Cardiac septum (tissue), 1 donor: ENCODE results near the gene FBXO31. TPM values are rescaled to one million over a fixed set of nuclear protein-coding genes. Genes with fewer than 3 reads are reported as not detected.

Experiments
- DNase-seq: peaks from one replicate; pipeline ENCODE4 v3.0.0-alpha.2; 2020; ENCODE audit warnings: low spot score
- intact Hi-C: fragments of 100-400 bp; cut with DNase I; formaldehyde crosslinking; loops from one replicate; pipeline ENCODE4 v1.14.0; 2022
- total RNA-seq: library from RNA; stranded (reverse); fragmentation: NEBNext Ultra II Directional; extraction: Animal tissue kit (Norgen Biotek cat#: 25700); gene quantifications from one replicate; pipeline ENCODE4 v1.2.1, GENCODE V29; 2021
- donor health status: DM: no; HTN: no; CAD: no.

The FBXO31 gene
- total RNA-seq, 1 donor from 2014 or later = 73.9 TPM

DNA sequence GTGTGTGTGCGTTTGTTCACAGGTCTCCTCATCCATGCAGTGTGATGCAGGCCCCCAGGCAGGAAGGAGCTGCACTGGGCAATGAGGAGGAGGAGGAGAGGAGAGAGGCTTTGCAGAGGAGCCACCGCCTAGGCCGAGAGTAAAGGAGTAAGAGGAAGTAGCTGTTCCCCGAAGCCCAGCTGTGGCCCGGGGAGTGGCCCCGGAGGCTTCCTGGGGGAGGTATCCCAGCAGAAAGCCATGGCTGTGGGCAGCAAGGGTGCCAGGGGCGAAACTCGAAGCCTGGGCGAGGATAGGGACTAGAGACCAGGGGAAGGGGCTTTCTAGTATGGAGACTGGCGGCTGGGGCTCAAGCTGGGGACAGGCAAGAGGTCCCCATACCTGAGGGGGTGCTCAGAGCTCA, 78.6 kb downstream of the FBXO31 start:
- peak; percentile 44 for DNase-seq
- intact Hi-C loops = no loop called here

DNA sequence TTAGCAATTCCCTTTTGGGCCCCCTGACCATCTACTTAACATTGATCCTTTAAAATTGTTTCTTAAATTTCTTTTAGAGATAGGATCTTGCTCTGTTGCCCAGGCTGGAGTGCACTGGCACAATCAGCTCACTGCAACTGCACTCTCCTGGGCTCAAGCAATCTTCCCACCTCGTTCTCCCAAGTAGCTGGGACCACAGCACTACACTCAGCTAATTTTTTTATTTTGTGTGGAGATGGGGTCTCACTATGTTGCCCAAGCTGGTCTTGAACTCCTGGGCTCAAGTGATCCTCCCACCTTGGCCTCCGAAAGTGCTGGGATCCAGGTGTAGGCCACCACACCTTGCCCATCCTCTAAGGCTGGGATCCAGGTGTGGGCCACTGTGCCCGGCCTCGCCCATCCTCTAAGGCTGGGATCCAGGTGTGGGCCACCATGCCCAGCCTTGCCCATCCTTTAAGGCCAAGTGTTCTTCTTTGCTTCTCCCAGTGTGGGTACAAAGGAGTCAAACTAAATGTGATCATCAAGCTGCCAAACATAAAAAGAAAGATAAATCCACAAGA, 79.5 kb downstream of the FBXO31 start:
- intact Hi-C loops = no loop called here
- DNase-seq = peak; percentile 51

DNA sequence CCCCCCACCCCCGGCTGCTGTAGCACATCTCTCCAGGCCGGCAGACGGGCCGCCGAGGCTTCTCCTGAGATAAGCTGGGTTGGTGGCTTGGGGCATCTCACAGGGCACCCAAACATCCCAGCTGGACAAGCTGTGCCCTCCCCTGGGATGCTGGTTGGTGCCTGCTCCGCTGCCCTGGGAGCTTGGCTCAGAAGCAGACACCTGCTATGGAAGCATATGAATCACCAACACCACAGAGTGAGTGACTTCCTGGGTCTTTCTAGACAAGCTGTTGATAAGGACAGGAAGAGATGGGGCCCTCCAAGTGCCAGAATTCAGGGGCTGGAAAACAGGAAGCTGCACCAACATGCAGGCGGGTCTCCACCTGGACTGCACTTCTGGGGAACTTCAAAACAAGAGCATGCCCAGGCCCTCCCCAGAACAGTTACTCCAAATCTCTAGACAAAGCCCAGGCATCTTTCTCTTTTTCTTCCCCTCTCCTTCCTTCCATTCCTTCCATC, 80.1 kb downstream of the FBXO31 start:
- peak; percentile 50 for DNase-seq
- intact Hi-C loops = no loop called here

DNA sequence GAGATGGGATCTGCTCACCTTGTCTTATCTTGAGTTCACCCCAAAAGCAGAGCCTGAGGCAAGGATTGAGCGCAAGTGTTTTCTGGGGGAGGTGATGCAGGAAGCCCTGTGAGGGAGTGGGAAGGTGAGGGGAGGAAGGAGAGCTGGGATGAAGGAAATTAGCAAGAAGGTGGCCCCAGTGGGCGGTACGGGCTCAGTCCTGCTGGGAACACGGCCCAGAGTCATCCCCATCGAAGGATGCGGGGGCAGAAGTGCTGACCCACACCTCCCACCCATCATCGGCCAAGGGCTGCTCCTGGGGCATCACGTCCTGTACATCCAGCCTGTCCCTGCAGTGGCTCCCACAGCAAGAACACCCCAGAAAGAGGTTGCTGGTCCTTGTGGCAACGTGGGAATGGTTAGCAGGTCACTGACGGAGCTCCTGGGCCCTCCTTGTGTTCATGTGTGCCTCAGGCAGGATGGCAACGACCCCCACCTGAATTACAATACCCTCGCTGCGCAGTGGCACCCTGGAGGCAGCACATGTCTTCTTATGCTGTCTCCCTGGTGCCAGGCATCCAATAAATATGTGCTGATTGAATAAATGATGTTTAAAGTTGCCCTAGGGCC, 84.6 kb downstream of the FBXO31 start:
- intact Hi-C loops = no loop called here
- no peak for DNase-seq

DNA sequence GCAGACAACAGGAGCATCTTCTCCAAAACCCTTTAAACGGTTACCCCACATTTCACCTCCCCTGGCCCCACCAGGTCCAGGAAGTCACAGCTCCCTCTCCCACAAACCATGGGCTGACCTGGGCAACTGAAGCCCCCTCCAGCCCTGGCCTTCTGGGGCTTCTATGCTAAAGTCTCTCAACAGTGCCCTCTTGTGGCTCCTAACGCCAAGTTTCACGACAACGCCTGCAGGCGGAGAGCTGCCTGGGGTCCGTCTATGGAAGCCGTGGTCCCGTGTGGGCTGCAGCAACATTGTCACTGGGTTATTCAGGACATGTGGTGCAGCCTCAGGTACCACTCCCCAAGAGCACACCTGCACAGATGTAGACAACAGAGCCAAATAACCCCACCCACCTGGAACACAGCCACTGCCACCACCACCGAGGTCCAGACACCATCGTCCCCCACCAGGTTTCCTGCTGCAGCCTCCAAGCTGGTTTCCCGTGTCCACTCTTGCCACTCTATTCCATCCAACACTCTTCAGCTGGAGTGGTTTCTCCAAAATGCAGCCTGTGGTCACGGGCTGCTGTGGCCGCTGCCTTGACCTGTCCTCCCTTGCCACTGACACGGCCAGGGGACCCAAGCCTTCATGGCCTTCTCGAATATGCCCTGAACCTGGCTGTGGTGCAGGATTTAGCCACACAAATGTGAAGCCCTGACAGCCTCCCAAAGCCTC, 85.5 kb downstream of the FBXO31 start:
- intact Hi-C loops = no loop called here

DNA sequence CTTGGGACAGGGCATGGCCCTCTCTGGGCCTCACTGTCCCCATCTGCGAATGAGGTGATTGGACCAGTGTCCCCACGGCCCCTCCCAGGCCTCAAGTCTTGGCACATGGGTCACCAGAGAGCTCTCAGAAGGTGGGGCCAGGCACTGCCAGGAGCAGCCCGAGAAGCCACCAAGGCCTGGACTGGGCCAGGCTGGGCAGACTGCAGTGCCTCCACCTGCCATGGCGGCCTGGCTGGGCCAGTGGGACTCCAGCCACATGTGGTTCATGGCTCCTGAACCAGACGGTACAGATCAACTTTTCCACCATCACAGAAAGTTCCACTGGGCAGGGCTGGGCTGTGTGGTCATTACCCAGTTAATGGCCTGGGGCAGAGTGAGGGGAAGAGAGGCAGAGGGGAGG, 86.2 kb downstream of the FBXO31 start:
- intact Hi-C loops = no loop called here
- peak; percentile 68 for DNase-seq

More for the DNA sequence above, 85.5 kb downstream of the FBXO31 start:
- DNase-seq = peak; percentile 75

DNA sequence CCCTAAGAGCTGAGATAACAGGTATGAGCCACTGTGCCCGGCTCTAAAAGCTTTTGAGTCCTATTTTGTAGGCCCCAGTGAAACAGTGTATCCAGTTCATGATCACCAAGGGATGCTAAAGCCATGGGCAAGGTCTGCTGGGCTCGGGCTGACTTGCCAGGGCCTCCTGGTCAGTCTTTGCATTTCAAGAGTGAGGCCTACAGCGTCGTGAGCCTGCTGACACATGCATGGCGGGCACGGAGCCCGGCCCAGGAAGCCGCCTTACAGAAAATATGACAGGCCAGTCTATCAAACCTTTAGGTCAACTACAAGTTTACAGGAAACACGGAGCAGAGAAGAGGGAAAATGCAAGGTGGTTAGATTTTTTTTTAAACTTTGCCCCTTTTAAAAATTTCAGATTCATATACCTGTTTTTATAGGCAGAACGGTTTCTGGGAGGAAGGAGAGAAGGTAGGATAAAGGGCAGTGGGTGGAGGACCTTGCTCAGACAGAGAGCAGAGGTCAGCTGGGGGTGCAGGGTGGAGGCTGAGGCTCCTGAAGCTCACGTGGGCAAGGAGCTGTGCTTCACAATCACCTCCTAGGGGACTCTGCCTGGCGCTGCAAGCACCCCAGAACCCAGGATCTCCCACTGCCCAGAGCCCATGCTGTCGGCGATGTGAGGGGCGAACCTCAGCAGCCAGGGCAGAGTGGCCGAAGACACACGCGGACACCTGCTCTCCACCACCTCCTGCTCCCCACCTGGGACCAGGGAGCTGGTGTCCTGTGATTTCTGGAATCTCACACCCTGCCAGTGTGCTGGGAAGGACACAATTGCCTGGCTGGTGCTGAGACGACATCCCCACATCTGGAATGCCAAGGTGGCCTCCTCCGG, 87.7 kb downstream of the FBXO31 start:
- intact Hi-C loops = no loop called here
- DNase-seq = peak; percentile 50

DNA sequence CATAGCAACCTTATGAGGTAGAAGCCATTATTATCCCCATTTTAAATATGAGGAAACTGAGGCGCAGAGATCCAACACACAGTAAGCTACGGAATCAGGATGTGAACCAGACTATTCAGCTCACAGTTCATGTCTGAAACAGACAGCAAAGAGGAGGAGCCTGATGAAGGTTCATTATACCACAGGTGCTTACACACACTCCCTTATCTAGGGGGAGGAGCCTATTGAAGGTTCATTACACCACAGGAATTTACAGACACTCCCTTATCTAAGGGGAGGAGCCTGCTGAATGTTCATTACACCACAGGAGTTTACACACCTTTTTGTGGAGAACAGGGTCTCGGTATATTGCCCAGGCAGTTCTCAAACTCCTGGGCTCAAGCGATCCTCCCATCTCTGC, 88.3 kb downstream of the FBXO31 start:
- peak; percentile 50 for DNase-seq
- intact Hi-C loops = no loop called here

DNA sequence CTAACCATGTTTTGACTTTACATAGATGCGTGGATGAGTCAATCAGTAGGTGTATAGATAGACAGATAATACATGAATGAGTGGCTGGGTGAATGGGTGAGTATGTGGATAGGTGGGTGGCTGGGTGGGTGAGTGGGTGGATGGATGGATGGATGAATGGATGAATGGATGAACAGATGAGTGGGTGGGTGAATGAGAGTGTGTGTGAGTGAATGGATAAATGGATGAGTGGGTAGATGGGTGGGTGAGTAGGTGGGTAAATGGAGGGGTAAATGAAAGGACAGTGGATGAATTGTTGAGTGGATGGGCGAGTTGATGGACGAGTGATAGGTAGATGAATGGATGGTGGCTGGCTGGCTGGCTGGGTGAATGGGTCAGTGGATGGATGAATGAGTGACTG, 89.6 kb downstream of the FBXO31 start:
- no peak for DNase-seq
- intact Hi-C loops = no loop called here

DNA sequence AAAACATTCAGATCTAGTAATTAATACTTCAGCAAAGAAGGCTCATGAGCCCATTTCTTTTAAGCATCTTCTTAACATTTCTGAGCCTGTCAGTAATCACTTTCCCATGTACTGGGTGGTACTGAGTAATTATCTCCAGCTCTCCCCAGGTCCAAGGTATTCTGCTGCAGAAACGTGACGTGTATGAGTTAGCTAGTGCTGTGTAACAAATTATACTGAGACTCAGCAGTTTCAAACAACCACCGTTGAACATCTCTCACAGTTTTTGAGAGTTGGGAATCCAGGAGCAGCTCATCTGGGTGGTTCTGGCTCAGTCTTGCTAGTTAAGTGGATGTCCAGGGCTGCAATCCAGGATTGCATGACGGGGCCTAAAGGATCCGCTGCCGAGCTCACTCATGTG, 91.6 kb downstream of the FBXO31 start:
- peak; percentile 5 for DNase-seq
- intact Hi-C loops = no loop called here

DNA sequence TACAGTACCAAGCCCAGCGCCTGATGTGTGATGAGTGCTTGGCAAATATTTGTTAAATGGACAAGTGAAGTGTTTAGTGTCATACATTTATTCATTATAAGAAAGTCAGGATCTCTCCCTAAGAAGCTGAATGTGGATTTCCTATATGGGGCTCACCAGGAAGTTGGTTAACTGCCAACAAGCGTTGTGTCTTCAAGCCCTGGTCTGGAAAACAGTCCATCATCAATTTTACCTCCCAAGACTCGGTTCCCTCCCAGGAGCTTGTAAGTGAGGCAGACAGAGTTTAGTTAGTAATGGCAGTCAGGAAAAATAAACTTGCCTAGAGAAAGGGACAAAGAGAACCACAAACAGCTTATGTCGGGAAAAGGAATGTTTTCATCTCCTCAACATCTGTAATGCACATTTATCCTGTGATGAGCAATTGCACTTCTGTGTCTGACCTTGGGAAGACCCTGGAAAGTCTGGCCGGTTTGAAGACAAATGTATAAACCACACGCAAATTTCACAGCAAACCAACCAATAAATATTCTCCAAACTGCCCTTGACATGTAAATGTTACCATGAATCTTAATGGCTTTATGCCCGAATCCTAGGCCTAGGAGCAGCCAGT, 94.7 kb downstream of the FBXO31 start:
- intact Hi-C loops = no loop called here
- DNase-seq = no peak

DNA sequence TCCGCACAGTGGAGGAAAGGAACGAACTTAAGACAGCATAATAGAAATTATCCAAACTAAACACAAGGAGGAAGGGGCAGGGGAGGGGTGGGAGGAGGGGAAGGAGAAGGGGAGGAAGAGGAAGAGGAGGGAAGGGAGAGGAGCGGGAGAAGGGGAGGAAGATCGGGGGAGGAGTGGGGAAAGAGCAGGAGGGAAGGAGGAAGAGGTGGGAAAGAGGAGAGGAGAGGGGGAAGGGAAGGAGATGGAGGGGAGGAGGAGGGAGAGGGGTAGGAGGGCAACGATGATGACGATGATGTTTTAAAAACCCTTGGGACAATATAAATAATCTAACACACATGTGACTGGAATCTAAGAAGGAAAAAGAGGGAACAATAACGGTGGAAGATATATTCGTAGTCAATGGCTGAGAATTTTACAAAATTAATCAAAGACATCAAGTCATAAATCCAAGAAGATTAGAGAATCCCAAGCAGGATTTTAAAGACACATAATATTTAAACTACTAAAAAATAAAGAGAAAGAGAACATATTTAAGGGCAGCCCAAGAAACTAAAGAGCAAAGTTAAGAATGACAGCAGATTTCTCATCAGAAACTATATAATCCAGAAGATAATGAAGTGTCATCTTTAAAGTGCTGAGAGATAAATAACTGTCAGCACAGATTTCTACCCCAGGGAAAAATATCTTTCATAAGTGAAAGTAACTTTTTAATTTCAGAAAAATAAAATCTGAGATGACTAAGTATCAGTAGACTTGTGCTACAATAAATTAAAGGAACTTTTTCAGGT, 96.5 kb downstream of the FBXO31 start:
- intact Hi-C loops = no loop called here
- DNase-seq = no peak

DNA sequence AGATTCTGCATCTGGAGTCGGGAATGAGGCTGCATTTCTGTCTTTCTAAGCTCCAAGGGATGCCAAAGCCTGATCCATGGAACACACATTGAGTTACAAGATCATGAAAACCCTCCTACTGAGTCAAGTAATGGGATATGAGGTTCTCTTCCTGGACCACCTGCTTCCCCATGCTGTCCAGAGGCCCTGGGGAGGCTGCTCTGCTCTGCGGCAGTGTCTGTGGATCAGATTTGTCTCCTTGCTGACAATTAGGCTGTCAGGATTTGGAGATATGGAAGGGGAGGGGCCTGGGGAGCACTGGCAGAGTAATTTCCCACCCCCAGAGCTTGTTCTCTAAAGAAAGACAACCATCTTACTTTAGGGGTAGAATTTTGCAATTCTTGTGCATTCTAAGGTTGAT, 99.4 kb downstream of the FBXO31 start:
- intact Hi-C loops = no loop called here
- no peak for DNase-seq

DNA sequence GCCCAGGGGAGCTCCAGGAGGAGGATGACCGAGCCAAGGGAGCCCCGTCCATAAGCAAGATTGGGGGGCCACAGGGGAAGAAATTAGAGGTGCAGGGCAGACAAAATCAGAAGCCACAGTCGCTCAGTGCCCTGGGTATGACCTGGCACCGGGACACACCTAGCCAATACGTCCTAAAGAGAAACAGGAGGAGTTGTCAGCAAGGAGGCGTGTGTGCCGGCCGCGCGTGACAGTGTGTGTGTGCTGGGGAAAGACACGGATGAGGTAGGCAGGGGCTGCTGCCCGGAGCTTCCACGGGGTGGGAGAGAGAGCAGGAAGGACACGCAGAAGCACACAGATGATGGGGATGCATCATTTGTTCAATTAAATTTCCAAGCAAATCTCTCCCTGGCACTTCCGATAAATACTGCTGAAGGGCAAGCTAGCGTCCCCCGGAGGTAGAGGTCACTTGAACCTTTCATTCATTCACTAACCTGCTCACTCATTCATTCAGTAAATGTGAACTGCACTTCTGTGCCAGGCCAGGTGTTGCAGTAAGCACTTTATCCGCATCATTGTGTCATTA, 104.4 kb downstream of the FBXO31 start:
- intact Hi-C loops = loop anchor here (2.0 kb wide), 2 partner anchors 216 to 716 kb away; no protein-coding TSS in a partner anchor
- DNase-seq = no peak

DNA sequence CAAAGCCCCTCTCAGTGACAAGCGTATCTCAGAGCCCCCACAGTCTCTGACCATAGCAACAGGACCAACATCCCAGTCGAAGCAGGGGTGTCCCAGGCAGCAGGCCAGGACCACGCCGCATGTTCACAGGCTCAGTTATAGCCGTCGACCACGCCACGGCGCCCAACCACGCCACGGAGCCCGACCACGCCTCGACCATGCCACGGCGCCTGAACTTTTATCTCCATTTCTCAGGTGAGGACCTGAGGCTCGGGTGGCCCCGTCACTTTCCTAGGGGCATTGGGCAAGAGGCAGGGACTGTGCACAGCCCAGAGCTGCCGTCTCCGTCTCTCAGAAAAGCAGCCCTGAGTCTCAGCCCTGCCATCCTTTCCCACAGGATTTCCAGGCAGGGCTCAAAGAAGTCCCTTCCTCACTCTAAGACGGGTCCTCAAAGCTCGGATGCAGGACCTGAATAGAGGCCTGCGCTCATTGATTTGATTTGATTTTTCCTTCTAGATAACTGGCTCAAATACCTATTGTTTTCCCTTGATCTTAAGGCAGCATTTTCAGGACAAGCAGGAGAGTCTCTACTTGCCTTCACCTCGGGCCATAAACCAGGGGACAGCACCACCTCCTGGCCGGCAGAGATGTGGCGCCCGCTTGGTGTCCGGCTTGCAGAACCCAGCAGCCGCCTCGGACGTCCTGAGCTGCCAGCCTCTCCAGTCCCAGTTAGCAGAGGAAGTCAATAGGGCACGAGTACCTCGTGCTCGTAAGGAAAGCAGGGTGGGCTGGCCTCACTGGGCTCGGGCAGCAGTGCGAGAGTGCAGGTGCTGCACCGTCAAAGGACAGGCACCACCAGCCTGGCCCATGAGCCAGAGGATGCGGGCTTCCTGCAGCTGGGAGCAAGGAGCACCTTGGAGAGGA, 105.1 kb downstream of the FBXO31 start:
- intact Hi-C loops = loop anchor here (2.0 kb wide), 2 partner anchors 216 to 716 kb away; no protein-coding TSS in a partner anchor
- no peak for DNase-seq
